DOHH2 (cell line): ENCODE data around the gene PKHD1.

Source experiments
- CTCF ChIP-seq: fragments of 200-600 bp; sonication (generic); IDR thresholded peaks from one replicate; pipeline ENCODE4 v1.5.1; 2014; ENCODE audit warnings: antibody characterized with exemption, mild to moderate bottlenecking, low read depth, low read length; ENCODE audit not compliant: poor library complexity, severe bottlenecking
- EZH2phosphoT487 ChIP-seq: fragments of 200-600 bp; sonication (generic); IDR thresholded peaks from 2 replicates; pipeline ENCODE4 v1.6.1; 2017; ENCODE audit warnings: borderline replicate concordance, mild to moderate bottlenecking, antibody characterized with exemption, low read length, moderate library complexity, mixed read lengths

DNA sequence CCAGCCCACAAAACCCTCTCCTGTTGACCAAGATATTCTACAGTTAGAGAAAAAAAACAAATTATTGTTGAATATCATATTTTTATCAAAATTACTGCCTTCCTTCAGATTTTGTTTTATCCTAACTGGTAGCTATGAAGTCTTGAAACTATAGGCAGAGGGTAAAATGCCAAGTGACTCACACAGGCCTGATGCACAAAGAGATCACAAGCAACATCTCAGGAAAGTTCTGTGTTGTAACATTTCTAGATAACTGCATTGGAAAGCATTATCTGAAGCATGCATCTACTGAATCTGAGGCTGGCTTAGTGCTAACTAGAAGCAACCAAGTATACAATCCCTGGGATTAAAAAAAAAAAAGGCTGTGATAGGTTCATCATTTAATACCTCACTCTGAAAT is 134.2 kb downstream of the PKHD1 start:
- no peak for TF ChIP-seq CTCF
- TF ChIP-seq EZH2phosphoT487, result no peak
